ENCODE results near the gene CD226. TPM values are rescaled to one million over a fixed set of nuclear protein-coding genes. Genes with fewer than 3 reads are reported as not detected.
"Not testable (repeated sequence)": the region's sequence is repeated elsewhere in the genome, so short reads cannot be mapped to it uniquely, and the experiment has no call there.

The CD226 gene
- total and polyA plus RNA-seq, 12 donors = 0.13 to 3.9 (median 1.7) TPM; not detected in 1

GRCh38 chr18:69871363-69871762, 76.3 kb downstream of the CD226 start:
- Histone ChIP-seq H3K4me1 (replicated peaks in 1 of 2) (no peaks in the 10 kb centered on the region), H3K27me3 (no peaks in the 10 kb centered on the region), H3K27ac (no peak overlapping the region), H3K36me3 (replicated peaks in 1 of 2) (no peaks in the 10 kb centered on the region), H3K4me3 (no peak overlapping the region), H3K9me3 (replicated peaks in 1 of 3) (no peaks in the 10 kb centered on the region)
- intact Hi-C loops (cut with DNase I) = no loop called here
- TF ChIP-seq POLR2A (IDR thresholded peaks at IDR 0.05) = no peak
- no peak for TF ChIP-seq CTCF (IDR thresholded peaks at IDR 0.05)
- 88 to 96% (median 93%) methylated on average over 2 of the region's 2 CpGs for WGBS, 4 donors
- no peak for DNase-seq

GRCh38 chr18:69870736-69871135, 76.9 kb downstream of the CD226 start:
- no peaks in the 10 kb centered on the region for H3K36me3 ChIP-seq (replicated peaks in 1 of 2)
- no peaks in the 10 kb centered on the region for H3K9me3 ChIP-seq (replicated peaks in 1 of 3)
- intact Hi-C loops (cut with DNase I) = no loop called here
- no peak overlapping the region for H3K27ac ChIP-seq
- H3K4me3 ChIP-seq = no peak overlapping the region
- no peaks in the 10 kb centered on the region for H3K27me3 ChIP-seq
- no peak for DNase-seq
- TF ChIP-seq POLR2A (IDR thresholded peaks at IDR 0.05) = no peak
- no peak for TF ChIP-seq CTCF (IDR thresholded peaks at IDR 0.05)
- WGBS, 4 donors = 56 to 73% (median 61%) methylated on average over 4 of the region's 4 CpGs
- no peaks in the 10 kb centered on the region for H3K4me1 ChIP-seq (replicated peaks in 1 of 2)

GRCh38 chr18:69866212-69866611, 81.5 kb downstream of the CD226 start:
- H3K36me3 ChIP-seq (replicated peaks in 1 of 2) = no peaks in the 10 kb centered on the region
- H3K27ac ChIP-seq = no peak overlapping the region
- intact Hi-C loops (cut with DNase I) = no loop called here
- H3K4me3 ChIP-seq = no peak overlapping the region
- WGBS, 4 donors = 85 to 91% (median 86%) methylated on average over 4 of the region's 4 CpGs
- no peaks in the 10 kb centered on the region for H3K27me3 ChIP-seq
- TF ChIP-seq POLR2A (IDR thresholded peaks at IDR 0.05) = no peak
- TF ChIP-seq CTCF (IDR thresholded peaks at IDR 0.05) = no peak
- no peaks in the 10 kb centered on the region for H3K4me1 ChIP-seq (replicated peaks in 1 of 2)
- no peak for DNase-seq
- no peaks in the 10 kb centered on the region for H3K9me3 ChIP-seq (replicated peaks in 1 of 3)

- Histone ChIP-seq H3K27ac (no peak overlapping the region), H3K4me3 (no peak overlapping the region), H3K9me3 (replicated peaks in 1 of 3) (no peaks in the 10 kb centered on the region), H3K27me3 (no peaks in the 10 kb centered on the region), H3K4me1 (replicated peaks in 1 of 2) (no peaks in the 10 kb centered on the region), H3K36me3 (replicated peaks in 1 of 2) (no peaks in the 10 kb centered on the region)
- no peak for DNase-seq
- whole genome bisulfite sequencing, 4 donors = 42 to 67% (median 56%) methylated on average over 4 of the region's 4 CpGs
- intact Hi-C loops (cut with DNase I) = no loop called here
- TF ChIP-seq POLR2A (IDR thresholded peaks at IDR 0.05) = no peak
- no peak for TF ChIP-seq CTCF (IDR thresholded peaks at IDR 0.05)
These were observed 81.9 kb downstream of the CD226 start for GRCh38 chr18:69865776-69866175.

GRCh38 chr18:69864802-69865201, 82.9 kb downstream of the CD226 start:
- H3K27me3 ChIP-seq; DNase-seq; H3K27ac ChIP-seq; H3K4me1 ChIP-seq (replicated peaks in 1 of 2); intact Hi-C loops (cut with DNase I); H3K4me3 ChIP-seq; H3K36me3 ChIP-seq (replicated peaks in 1 of 2); H3K9me3 ChIP-seq (replicated peaks in 1 of 3): not testable (repeated sequence)
- 88 to 93% (median 91%) methylated on average over 6 of the region's 6 CpGs for WGBS, 4 donors
